ENCODE measurements around the gene SDK1. TPM values are rescaled to one million over a fixed set of nuclear protein-coding genes. Genes with fewer than 3 reads are reported as not detected.
"Not testable (repeated sequence)": the region's sequence is repeated elsewhere in the genome, so short reads cannot be mapped to it uniquely, and the experiment has no call there.

SDK1 gene
- total RNA-seq, 1 donor from 2014 or later = 7.5 TPM

DNA sequence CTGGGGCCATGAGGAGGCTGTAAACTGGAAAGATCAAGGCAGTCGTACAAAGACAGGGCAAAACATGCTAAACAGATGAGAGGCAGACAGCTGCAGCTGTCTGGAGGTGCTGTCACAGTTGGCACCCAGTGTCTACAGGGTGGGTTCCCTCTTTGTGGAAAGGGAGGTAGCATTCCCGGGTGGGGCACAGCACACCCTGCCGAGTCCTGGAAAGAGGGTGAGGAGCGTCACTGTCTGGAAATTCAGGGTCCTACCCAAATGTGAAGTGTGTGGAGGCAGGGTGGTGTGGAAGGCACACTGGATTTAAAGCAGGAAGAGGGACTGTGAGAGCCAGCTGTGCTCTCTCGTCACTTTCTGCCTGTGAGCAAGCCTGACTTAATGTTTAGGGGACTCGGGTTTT lies 356.2 kb downstream of the SDK1 start:
- no peak for DNase-seq

DNA sequence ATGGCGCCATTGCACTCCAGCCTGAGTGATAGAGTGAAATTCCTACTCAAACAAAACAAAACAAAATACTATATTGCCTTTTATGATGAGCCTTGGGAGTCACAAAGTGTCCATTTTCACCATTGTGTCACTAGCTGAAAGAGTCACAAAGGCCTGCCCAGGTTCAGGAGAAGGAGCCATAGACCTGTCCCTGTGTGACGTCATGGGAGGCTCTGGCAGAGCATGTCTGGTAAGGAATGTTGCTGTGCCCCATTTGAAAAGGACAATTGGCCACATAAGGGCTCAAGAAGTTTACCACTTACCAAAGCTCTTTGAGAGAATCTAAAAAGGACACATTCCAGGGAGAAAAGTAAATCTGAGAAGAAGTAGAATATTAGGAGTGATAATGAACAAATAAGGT lies 367.7 kb downstream of the SDK1 start:
- DNase-seq = no peak

DNA sequence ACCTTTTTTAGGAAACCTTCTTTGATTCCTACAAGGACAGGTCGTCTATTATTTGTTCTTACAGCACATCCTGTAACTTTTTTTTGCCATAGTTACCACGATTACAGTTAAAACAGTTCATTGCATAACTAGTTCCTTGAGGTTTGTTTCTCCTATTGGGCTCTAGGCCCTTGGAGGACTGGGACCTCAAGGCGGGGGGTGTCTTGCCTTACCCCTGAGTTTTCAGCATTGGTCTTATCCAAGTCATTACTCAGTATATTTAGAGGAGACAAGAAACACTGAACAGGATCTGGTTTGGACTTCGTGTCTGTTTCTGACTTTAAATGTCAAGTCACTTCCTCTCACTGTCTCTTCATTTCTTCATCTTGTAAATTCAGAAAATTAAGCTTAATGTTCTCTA lies 369.8 kb downstream of the SDK1 start:
- DNase-seq = no peak

DNA sequence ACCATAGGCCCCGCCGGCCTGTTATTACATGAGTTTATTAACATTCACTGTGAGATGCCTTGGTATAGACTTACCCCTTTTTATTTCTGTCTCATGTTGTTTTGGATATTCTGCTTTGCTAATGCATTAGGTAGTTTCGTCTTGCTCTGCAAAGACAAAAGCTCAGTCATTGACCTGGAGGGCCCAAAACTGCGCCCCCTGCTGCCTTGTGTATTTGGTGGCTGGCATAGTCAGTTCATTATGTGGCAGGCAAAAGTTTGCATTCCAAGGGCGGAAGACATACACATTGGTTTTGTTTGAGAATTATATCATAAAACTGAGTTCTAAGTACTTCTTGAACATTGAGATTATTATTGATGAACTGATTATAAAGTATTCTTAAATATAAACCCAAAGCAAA lies 372.5 kb downstream of the SDK1 start:
- DNase-seq = no peak

DNA sequence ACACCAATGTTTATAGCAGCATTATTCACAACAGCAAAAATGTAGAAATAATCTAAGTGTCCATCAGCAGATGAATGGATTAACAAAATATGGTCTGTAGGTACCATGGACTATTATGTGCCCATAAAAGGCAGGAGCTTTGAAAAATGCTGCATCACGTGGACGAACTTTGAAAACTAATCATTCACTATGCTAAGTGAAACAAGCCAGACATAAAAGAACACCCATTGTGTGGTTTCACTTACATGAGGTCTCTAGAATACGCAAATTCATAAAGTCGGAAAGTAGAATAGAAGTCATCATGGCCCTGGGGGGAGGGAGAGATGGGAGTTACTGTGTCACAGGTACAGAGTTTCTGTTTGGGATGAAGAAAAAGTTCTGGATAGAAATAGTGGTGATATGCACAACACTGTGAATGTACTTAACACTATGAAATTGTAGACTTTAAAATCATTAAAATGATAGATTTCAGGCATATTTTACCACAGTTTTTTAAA lies 377.3 kb downstream of the SDK1 start:
- no peak for DNase-seq

DNA sequence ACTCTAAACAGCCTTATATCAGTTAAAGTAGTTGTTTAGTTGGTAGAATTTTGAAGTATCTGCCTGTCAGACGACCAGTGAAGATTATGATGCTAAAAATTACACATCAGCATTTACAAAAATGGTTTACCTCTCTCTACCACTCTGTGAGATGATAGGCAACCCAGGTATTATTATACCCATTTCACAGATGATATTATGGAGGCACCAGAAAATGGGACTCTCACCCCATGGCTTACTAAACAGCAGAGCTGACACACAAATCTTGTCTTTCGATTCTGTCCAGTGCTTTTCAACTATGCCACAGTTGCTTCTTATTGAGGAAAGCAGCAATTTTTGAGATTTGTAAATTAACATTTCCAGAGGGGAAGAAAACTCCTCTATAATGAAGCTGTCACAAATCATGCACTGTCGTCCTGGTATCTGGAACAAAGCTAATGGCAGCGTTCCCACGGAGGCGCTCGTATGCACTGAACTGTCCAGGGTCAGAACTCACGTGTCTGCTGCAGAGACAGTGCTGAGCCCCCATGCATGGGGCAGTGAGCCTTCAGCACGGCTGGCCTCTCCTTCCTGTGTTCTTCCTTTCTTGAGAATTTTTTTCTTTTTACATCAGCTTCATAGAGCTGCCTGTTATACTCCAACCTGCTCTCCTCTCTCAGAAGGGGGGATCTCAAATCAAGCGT lies 381.1 kb downstream of the SDK1 start:
- no peak for DNase-seq

DNA sequence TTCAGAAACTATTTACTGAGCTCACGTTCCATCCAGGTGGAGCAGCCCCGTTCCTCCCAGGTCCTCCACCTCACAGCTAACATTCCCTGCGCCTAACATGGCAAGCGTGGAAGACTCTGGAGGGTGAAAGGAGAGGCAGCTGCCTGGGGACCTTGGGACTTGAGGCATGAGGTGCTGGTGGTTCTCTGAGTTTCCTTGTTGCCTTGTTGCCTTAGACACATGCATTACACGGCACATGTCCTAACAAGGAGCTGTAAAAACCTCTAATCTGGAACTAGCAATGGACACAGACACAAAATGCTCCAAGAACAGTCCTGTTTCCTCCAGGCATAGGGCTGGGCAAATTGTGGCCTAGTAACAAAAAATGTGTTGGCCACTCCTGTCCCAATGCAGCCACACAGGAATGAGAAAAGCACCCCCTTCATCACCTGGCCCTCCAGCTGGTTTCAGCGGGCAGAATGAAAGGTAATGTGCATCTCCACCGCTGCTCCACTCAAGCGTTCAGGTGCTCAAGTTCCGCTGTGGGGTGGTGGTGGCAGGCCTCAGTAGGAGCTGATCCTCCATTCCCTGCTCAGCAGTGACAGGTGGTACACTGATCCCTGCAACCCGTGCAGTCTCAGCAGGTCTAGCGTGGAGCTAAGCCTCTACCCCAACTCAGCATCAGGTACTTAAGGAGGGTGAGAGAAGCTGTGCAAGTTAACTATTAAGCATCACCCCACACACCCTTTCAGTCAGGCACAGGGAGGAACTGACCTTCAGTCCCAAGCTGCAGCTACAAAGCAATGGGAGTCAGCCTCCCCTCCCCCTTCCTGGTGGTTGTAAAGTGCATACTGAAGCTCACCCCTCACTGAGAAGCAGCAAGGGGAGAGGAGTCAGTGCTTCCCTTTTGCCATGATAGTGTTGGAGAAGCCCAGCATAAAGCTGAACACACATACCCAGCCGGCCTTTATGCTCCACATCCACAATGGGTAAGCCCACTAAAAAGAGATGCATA lies 382.8 kb downstream of the SDK1 start:
- DNase-seq = no peak

DNA sequence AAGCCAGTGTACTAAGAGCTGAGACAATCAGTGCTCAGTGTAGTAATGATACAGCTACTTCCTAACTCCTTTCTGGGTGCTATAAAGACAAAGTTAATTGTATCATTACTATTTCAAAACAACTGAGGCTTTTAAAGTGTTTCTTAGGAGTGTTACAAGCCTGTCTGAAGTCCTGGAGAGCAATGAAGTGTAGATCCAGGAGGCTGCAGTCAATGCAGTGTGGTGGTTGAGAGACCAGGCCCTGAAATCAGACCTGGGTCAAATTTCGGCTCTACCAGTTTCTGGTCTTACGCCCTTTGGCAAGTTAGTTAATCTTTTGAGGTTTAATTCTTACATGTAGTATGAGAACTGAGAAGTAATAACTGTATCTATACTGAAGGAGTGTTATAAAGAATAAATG lies 387.0 kb downstream of the SDK1 start:
- no peak for DNase-seq

DNA sequence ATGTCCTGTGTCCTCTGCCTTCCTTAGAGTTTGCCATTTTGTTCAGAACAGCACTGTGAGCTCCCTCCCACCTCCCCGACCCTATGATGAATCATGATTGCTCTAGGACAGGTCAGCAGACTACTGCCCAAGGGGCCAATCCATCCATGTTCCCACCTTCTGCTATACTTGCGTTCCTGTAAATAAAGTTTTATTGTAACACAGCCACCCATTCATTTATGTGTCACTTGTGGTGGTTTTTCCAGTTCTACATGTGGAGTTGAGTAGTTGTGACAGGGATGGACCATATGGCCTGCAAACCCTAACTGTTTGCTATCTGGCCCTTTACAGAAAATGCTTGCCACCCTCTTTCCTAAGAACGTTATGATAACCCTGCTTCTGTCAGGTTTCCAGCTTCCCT lies 387.8 kb downstream of the SDK1 start:
- DNase-seq = no peak

DNA sequence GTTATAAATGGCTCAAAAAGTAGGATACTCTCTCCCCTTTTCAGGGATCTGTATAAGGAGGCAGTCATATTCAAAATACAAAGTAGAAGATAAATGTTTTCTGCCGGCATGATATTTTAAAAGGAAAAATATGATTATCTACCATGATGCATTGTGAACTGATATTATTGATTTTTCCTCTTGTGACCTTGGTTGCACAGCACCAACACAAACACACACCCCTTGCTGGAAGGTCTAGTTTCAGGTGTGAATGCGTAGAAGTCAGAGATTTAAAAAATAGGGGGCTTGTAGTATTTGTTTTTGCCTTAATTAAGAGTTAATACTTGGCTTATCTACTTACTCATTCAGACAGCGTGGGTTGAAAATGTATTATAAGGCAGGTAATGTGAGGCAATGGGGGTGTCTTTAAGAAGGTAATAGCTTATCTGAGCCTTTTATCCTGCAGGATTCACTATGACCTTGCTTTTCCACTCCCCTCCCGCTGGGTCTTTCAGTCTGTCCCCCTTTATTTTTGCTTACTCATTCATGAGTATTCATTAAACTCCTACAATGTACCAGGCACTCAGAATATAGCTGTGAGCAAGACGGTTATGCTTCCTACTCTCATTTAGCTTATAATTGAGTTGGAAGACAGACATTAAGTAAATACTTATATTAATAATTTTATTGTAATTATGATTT lies 390.6 kb downstream of the SDK1 start:
- no peak for DNase-seq

DNA sequence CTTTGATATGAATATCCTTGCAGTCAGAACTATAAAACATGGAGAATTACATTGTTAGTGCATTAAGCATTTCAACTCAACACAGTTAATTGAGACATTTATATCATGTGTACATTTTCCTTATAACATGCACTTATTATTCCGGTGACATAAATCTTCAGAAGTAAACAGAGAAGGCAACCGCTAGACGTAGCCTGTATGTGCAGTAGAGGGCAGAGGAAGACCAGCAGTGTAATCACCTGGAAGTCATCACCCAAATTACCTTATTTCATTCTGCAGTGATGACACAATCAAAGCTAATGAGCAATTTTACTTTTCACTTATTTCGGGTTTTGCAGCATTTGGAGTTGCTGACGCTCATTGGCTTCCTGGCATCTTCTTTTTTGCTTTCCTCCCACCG lies 394.6 kb downstream of the SDK1 start:
- no peak for DNase-seq

DNA sequence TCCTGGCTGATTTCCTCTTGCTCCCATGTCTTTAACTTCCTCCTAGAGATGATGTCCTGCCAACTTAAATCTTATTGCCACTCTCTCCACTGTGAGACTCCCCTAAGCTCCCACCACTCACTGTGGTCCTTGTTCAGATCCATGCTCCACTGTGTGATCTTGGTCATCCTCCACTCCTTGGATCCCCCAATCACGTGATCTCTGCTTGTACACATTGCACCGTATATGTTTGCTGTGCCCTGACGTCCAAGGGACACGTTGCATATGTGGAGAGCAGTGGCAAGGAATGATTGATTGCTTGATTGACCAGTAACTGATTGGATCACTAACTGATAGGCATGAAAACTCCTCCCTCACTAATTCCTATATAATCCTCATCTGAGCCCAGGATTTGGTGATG lies 395.1 kb downstream of the SDK1 start:
- no peak for DNase-seq

DNA sequence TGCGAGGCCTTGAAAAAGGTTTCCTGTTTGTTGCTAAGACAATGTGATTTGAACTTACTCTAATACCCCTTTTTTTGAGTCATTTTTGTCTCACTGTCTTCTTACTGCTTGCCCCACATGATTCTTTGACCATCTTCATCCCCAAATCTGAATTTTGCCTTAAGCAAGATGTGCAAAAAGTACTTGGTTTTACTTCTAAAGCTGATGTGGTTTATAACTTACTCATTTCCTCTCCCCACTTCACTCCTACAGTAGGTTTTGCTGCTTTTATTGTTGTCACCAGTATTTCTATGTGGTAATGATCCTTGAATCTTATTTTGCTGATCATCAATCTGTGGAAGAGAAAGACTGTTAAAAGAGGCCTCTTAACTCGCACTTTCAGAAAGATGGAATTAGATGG lies 396.4 kb downstream of the SDK1 start:
- DNase-seq = no peak

DNA sequence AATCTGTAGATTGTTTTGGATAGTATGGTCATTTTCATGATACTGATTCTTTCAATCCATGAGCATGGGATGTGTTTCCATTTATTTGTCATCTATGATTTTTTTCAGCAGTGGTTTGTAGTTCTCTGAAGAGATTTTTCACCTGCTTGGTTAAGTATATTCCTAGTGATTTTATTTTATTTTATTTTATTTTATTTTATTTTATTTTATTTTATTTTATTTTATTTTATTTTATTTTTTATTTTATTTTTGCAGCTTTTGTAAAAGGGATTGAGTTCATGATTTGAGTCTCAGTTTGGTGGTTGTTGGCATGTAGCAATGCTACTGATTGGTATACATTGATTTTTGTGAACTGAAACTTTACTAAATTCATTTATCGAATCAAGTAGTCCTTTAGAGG lies 404.2 kb downstream of the SDK1 start:
- DNase-seq = no peak

DNA sequence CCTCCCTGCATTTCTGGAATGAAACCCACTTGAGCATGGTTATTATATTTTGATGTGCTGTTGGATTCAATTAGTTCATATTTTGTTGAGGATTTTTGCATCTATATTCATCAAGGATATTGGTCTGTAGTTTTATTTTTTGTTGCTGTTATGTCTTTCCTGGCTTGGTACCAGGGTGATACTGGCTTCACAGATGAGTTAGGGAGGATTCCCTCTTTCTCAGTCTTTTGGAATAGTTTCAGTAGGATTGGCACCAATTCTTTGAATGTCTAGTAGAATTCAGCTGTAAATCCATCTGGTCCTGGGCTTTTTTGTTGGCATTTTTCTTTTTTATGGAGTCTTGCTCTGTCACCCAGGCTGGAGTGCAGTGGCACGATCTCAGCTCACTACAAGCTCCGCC lies 405.0 kb downstream of the SDK1 start:
- not testable (repeated sequence) for DNase-seq

DNA sequence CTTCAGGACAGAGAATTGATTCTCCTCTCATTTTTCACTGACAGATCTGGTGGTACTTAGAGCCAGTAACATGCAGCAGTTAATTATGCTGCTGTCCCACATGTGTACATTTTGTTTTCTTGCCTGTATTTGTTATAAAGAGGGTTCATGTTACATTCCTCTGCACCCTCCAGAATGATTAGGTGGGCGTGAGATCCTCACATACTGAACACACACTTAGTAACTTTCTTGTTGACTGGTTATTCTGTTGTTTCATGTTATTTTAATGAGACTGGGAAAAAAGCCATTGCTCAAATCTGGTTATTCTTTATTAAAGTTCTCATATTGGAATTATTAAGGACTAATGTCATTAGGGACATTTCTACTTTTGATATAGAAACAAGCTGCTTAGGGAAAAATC lies 409.1 kb downstream of the SDK1 start:
- peak; percentile 12 for DNase-seq

DNA sequence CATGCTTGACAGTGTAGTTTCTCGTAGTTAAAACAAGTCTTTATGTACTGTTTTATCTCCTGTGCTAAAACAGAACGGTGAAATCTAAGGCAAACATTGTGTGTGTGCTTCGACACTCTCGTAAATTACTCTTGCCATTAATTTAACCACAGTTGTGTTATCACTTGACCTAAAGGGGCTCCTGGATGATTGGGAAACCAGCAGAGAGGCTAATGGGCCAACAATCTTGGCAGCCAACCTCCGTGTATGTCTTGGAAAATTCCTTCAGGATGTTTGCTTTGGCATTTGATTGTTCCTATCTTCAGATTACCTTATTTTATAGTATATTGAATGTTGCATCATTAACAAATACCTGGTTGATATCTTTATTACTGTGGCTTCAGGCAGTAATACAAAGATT lies 409.5 kb downstream of the SDK1 start:
- no peak for DNase-seq

DNA sequence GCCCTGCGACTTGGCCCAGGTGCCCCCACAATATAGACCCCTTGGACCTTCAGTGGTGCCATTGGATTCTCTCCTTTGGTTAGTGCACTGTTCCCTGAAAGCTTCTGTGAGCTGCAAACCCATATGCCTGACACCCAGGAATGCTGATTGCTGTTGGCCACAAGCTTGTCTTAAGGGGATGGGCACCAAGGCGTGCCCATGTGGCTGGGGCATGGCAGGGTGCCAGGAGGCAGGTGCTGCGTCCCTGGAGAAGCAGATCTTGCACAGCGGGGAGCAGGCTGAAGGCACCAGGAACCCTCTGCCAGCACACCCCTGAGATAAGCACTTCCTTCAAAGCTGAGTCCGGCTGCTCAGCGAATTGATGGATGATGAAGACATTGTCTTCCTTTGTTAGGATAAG lies 411.8 kb downstream of the SDK1 start:
- DNase-seq = no peak

DNA sequence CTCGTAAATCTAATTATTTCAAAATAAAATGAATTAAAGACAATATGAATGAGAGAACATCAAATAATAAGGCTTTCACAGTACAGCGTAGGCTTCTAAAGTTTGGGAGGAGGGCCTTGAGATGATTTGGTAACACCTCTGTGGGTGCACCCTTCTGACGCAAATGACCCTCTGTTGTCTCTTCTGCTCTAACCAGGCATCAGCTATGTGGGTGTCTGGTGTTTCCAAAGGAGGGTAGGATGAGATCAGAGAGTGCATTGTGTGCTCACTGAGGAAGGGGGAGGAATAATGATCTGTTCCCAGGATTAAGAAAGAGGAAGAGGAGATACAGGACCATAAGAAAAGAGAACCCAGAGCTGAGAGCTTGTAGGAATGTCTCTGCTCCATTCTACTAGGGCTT lies 420.4 kb downstream of the SDK1 start:
- DNase-seq = no peak

DNA sequence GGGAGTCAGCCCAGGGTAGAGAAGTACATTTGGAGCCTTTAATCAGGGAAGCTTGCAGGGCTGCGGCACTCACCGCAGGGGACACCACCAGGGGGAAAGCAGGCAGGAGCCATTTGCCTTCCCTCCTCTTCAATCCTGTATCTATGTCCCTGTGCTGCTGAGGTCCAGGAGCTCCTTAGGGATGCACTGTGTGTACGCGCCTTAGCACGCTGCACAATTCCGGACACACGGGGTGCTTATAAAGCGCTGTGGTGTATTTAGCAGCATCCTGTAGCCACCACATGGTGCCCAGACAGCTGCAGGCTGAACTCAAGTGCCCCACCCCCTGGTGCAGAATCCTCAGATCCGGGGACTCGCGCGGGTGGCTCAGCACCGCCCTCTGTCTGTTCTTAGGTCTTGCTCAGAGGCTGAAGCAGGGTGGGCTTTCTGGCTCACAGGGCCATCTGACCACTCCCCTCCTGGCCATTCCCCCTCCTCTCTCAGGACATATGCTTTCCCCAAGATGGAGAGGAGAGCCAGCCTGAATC lies 421.4 kb downstream of the SDK1 start:
- peak; percentile 19 for DNase-seq

DNA sequence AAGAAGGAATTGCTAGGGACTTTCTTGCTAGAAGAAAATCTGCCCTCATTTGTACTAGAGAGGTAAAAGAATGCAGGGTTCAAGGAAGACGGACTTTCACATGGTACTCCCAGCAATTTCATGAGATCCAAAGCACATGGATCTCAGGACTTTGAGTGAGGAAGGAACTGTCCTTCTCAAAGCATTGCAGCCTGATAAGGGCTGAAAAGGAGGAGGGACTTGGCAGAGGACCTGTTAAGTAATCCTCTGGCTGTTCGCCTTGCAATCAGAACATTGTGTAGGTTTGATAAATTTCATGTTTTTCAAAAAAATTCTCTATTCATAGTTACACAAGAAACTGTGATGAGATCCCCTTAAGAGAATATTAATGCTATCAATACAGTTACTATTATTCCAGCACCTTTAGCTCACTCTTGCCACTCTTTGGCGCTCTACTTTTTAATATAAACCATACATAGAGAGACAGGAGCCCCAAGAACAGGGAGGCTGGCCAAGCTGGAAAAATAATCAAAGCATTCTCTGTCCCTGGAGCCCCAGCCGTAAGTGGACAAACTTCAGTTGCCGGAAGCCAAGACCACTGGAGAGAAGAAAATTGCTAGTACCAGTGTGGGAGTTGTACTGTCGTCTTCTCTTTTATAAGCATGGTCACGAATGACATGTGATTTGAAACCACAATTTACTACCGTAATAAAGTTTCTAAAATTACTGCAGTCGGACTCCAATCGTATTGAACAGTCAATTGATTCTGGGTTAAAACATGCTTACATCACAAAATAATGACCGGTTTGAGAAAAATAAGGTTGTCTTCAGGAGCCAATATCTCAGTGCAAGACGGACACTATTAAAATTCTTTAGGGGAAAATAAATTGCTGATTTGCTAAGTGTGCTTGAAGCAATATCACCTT lies 424.4 kb downstream of the SDK1 start:
- DNase-seq = no peak

DNA sequence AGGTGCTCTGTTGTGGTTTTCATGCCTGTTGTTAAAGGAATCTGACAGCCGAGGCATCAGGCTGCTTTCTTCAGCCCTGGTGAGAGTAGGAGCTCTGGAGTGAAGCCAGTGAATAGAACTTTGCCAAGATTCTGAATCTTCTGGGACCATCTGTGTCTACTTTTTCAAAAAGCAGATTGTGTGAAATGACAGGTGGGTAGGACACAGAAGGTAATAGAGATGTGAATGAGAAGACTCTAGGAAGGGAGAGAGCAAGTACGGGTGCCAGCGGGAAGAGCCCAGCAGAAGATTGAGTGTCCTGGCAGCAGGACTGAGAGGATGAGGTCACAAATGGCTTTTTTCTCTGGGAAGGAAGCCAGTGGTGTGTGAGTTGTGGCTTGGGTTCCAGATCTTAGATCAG lies 429.2 kb downstream of the SDK1 start:
- peak; percentile 80 for DNase-seq
